H9 (cell line): ENCODE measurements around the gene ENPP6. TPM values are rescaled to one million over a fixed set of nuclear protein-coding genes. Genes with fewer than 3 reads are reported as not detected.

Experiments used
- DNase-seq: peaks from one replicate; pipeline ENCODE4 v3.0.0-alpha.2; 2017
- H2AFZ ChIP-seq: one replicate; pipeline ENCODE4 v1.6.1; 2013; ENCODE audit warnings: mild to moderate bottlenecking, low read length, control low read depth, moderate library complexity
- H2AK5ac ChIP-seq: 2 replicates; pipeline ENCODE4 v1.6.1; 2013; ENCODE audit warnings: low read length, control low read depth, mixed read lengths; ENCODE audit not compliant: insufficient read length
- H2BK120ac ChIP-seq: one replicate; pipeline ENCODE4 v1.6.1; 2013; ENCODE audit warnings: low read depth, mild to moderate bottlenecking, low read length, control low read depth, inconsistent platforms; ENCODE audit not compliant: poor library complexity, severe bottlenecking
- H2BK12ac ChIP-seq: 2 replicates; pipeline ENCODE4 v1.6.1; 2013; ENCODE audit warnings: low read length, control low read depth, mixed read lengths, low read depth; ENCODE audit not compliant: insufficient read length
- H2BK15ac ChIP-seq: 2 replicates; pipeline ENCODE4 v1.6.1; 2013; ENCODE audit warnings: low read depth, low read length, control low read depth
- H2BK20ac ChIP-seq: one replicate; pipeline ENCODE4 v1.6.1; 2013; ENCODE audit warnings: low read depth, mild to moderate bottlenecking, low read length, control low read depth, inconsistent platforms; ENCODE audit not compliant: poor library complexity, severe bottlenecking
- H2BK5ac ChIP-seq: 2 replicates; pipeline ENCODE4 v1.6.1; 2013; ENCODE audit warnings: low read length, control low read depth, mixed read lengths; ENCODE audit not compliant: insufficient read length
- H3K14ac ChIP-seq: 2 replicates; pipeline ENCODE4 v1.6.1; 2013; ENCODE audit warnings: low read length, control low read depth; ENCODE audit not compliant: insufficient read depth
- H3K18ac ChIP-seq: 2 replicates; pipeline ENCODE4 v1.6.1; 2013; ENCODE audit warnings: low read depth, mild to moderate bottlenecking, mixed read lengths, low read length, control low read depth; ENCODE audit not compliant: insufficient read length
- H3K23ac ChIP-seq: 2 replicates; pipeline ENCODE4 v1.6.1; 2013; ENCODE audit warnings: low read length, control low read depth, mixed read lengths, low read depth; ENCODE audit not compliant: insufficient read length
- H3K23me2 ChIP-seq: 2 replicates; pipeline ENCODE4 v1.6.1; 2013; ENCODE audit warnings: low read depth, mild to moderate bottlenecking, mixed read lengths, low read length, control low read depth; ENCODE audit not compliant: insufficient read length, poor library complexity, severe bottlenecking
- H3K27ac ChIP-seq: 2 replicates; pipeline ENCODE4 v1.5.1; 2013; ENCODE audit warnings: low read length, control low read depth, mixed read lengths, low read depth; ENCODE audit not compliant: insufficient read length
- H3K27me3 ChIP-seq: 2 replicates; pipeline ENCODE4 v1.6.1; 2013; ENCODE audit warnings: low read length, control low read depth, inconsistent platforms; ENCODE audit not compliant: insufficient read depth
- H3K4ac ChIP-seq: 2 replicates; pipeline ENCODE4 v1.6.1; 2013; ENCODE audit warnings: low read depth, mild to moderate bottlenecking, control low read depth, inconsistent platforms, low read length, moderate library complexity
- H3K4me1 ChIP-seq: 2 replicates; pipeline ENCODE4 v1.6.1; 2013; ENCODE audit warnings: low read length, control low read depth, inconsistent platforms; ENCODE audit not compliant: insufficient read depth
- H3K4me2 ChIP-seq: 2 replicates; pipeline ENCODE4 v1.6.1; 2013; ENCODE audit warnings: low read length, control low read depth, mixed read lengths; ENCODE audit not compliant: insufficient read length, insufficient read depth
- H3K56ac ChIP-seq: 2 replicates; pipeline ENCODE4 v1.6.1; 2013; ENCODE audit warnings: low read depth, mild to moderate bottlenecking, mixed read lengths, low read length, control low read depth; ENCODE audit not compliant: insufficient read length
- H3K79me1 ChIP-seq: 2 replicates; pipeline ENCODE4 v1.6.1; 2013; ENCODE audit warnings: low read depth, mild to moderate bottlenecking, moderate library complexity, low read length, control low read depth, inconsistent platforms; ENCODE audit not compliant: insufficient read depth, poor library complexity, severe bottlenecking
- H3K79me2 ChIP-seq: 2 replicates; pipeline ENCODE4 v1.6.1; 2013; ENCODE audit warnings: low read length, control low read depth, inconsistent platforms; ENCODE audit not compliant: insufficient read depth
- H3K9ac ChIP-seq: 2 replicates; pipeline ENCODE4 v1.6.1; 2013; ENCODE audit warnings: low read length, control low read depth, mixed read lengths; ENCODE audit not compliant: insufficient read length; ENCODE audit errors: extremely low read depth
- H3K9me3 ChIP-seq: one replicate; pipeline ENCODE4 v1.6.1; 2013; ENCODE audit warnings: low read depth, low read length, inconsistent platforms; ENCODE audit not compliant: control insufficient read depth
- H3T11ph ChIP-seq: one replicate; pipeline ENCODE4 v1.6.1; 2013; ENCODE audit warnings: mild to moderate bottlenecking, low read length, control low read depth, inconsistent platforms
- H4K20me1 ChIP-seq: one replicate; pipeline ENCODE4 v1.6.1; 2013; ENCODE audit not compliant: control insufficient read depth, insufficient read length, insufficient read depth
- H4K5ac ChIP-seq: 2 replicates; pipeline ENCODE4 v1.6.1; 2013; ENCODE audit warnings: low read depth, mild to moderate bottlenecking, mixed read lengths, low read length, control low read depth; ENCODE audit not compliant: insufficient read length
- H4K8ac ChIP-seq: replicated peaks from 2 replicates; pipeline ENCODE4 v1.6.1; 2013; ENCODE audit warnings: low read length, control low read depth, mixed read lengths, low read depth; ENCODE audit not compliant: insufficient read length
- H4K91ac ChIP-seq: 2 replicates; pipeline ENCODE4 v1.6.1; 2013; ENCODE audit warnings: low read depth, mild to moderate bottlenecking, moderate library complexity, mixed read lengths, low read length, control low read depth; ENCODE audit not compliant: insufficient read length
- H3K27ac Mint-ChIP-seq, 3 experiments: 2 replicates in 2 of 3; 3 replicates in 1 of 3; pipeline ENCODE4 v1.8.0; 2020 to 2021; ENCODE audit warnings: mixed read lengths in 3 of 3, mild to moderate bottlenecking in 1 of 3, moderate library complexity in 1 of 3
- H3K27me3 Mint-ChIP-seq: 2 replicates; pipeline ENCODE4 v1.8.0; 2021; ENCODE audit warnings: low read depth, mild to moderate bottlenecking, moderate library complexity, mixed read lengths
- H3K36me3 Mint-ChIP-seq, 3 experiments: 2 replicates in 2 of 3; 3 replicates in 1 of 3; pipeline ENCODE4 v1.8.0; 2020 to 2021; ENCODE audit warnings: low read depth in 3 of 3, mixed read lengths in 3 of 3; ENCODE audit not compliant: insufficient read depth in 1 of 3
- H3K4me1 Mint-ChIP-seq, 2 experiments: 2 replicates each; pipeline ENCODE4 v1.8.0; 2020; ENCODE audit warnings: mixed read lengths in 2 of 2
- H3K4me3 Mint-ChIP-seq, 2 experiments: 2 replicates in 1 of 2; 3 replicates in 1 of 2; pipeline ENCODE4 v1.8.0; 2020 to 2021; ENCODE audit warnings: mild to moderate bottlenecking in 2 of 2, mixed read lengths in 2 of 2, moderate library complexity in 1 of 2
- H3K9me3 Mint-ChIP-seq, 2 experiments: 2 replicates in 1 of 2; 3 replicates in 1 of 2; pipeline ENCODE4 v1.8.0; 2020; ENCODE audit warnings: mild to moderate bottlenecking in 2 of 2, mixed read lengths in 2 of 2, moderate library complexity in 1 of 2
- CTCF ChIP-seq: fragments of 200-600 bp; sonication (generic); conservative IDR thresholded peaks from 3 replicates; pipeline ENCODE4 v1.8.0; 2021; ENCODE audit warnings: antibody characterized with exemption, mild to moderate bottlenecking
- WGBS: extraction: QIAGEN DNeasy Blood & Tissue Kit; methylation state at CpG from one replicate; pipeline ENCODE4 v1.1.7; 2013; ENCODE audit warnings: missing lambda C conversion rate, low lambda C conversion rate, mixed read lengths; ENCODE audit not compliant: insufficient read length; ENCODE audit errors: extremely low coverage; 5-methylcytosine and 5-hydroxymethylcytosine counted together
- total RNA-seq: library from RNA; stranded (reverse); gene quantifications from 2 replicates; pipeline ENCODE4 v1.2.1, GENCODE V29; 2021

Gene ENPP6
- total RNA-seq, 1 experiment from 2014 or later, result not detected

- H2AK5ac ChIP-seq, result no peak overlapping the region
- no peaks in the 10 kb centered on the region for H3K9me3 ChIP-seq
- Mint-ChIP-seq H3K36me3 (no peaks in the 10 kb centered on the region), H3K4me1 (peaks cover 0 to 2% of the 10 kb centered on the region in 2 experiments; a peak in 1 of 4 replicates), H3K27ac (no peak overlapping the region), H3K4me3 (no peak overlapping the region), H3K9me3 (no peaks in the 10 kb centered on the region), H3K27me3 (no peaks in the 10 kb centered on the region)
- H3K4me1 ChIP-seq, result no peaks in the 10 kb centered on the region
- H3K14ac ChIP-seq, result no peak overlapping the region
- no peaks in the 10 kb centered on the region for H3K23me2 ChIP-seq
- no CpG with 5 or more reads among the region's 8 CpGs for WGBS
- no peak overlapping the region for H3K4me2 ChIP-seq
- TF ChIP-seq CTCF, result no peak
- no peak overlapping the region for H2BK15ac ChIP-seq
- no peak overlapping the region for H3K56ac ChIP-seq
- no peak overlapping the region for H4K91ac ChIP-seq
- no peak overlapping the region for H3K18ac ChIP-seq
- no peak overlapping the region for H3K9ac ChIP-seq
- no peak overlapping the region for H4K8ac ChIP-seq
- no peaks in the 10 kb centered on the region for H4K20me1 ChIP-seq
- H3K4ac ChIP-seq, result no peak overlapping the region
- no peak overlapping the region for H2BK12ac ChIP-seq
- no peak overlapping the region for H2AFZ ChIP-seq
- H2BK120ac ChIP-seq, result no peak overlapping the region
- H3K23ac ChIP-seq, result no peak overlapping the region
- no peak overlapping the region for H2BK5ac ChIP-seq
- DNase-seq, result no peak
- no peak overlapping the region for H3T11ph ChIP-seq
- H3K27ac ChIP-seq, result no peak overlapping the region
- no peaks in the 10 kb centered on the region for H3K79me1 ChIP-seq
- no peaks in the 10 kb centered on the region for H3K79me2 ChIP-seq
- H4K5ac ChIP-seq, result no peak overlapping the region
- H3K27me3 ChIP-seq, result no peaks in the 10 kb centered on the region
- H2BK20ac ChIP-seq, result no peak overlapping the region
Observed at GRCh38 chr4:184238072-184238745, 20.5 kb upstream of the ENPP6 start.
